HCT116 (cell line): ENCODE data around the gene FBXL7. TPM values are rescaled to one million over a fixed set of nuclear protein-coding genes. Genes with fewer than 3 reads are reported as not detected.

ENCODE experiments used
- ATAC-seq: fragments of 200-7000 bp; cut with Tn5 transposase; 2 replicates; pipeline ENCODE4 v1.9.1; 2020; ENCODE audit warnings: mild to moderate bottlenecking, moderate library complexity
- BruUV-seq: library from RNA; stranded (reverse); fragments of 400-500 nt; replicated peaks from 2 replicates; lab custom pipeline; 2021; lab: Mats Ljungman, UMichigan
- CTCF ChIA-PET: fragments of 300-600 bp; sonication (Branson Sonifier 250); formaldehyde crosslinking; loops from one replicate; lab custom pipeline; 2021; ENCODE audit warnings: antibody characterized with exemption; lab: Charles Lee
- POLR2A ChIA-PET: fragments of 300-600, 350-600 bp; sonication (Branson Sonifier 250); formaldehyde crosslinking; loops from one replicate; lab custom pipeline; 2021; ENCODE audit warnings: antibody characterized with exemption; lab: Charles Lee
- RAD21 ChIA-PET, 2 experiments: fragments of 300-600 bp; sonication (Branson Sonifier 250); formaldehyde crosslinking; loops; one replicate each; lab custom pipeline; 2023; ENCODE audit warnings: low total read pairs in 2 of 2; ENCODE audit not compliant: uncharacterized antibody in 2 of 2, unreplicated experiment in 2 of 2, low non-redundant PET in 1 of 2; lab: Charles Lee
- DNase-seq: peaks from one replicate; pipeline ENCODE4 v3.0.0-alpha.2; 2010; ENCODE audit warnings: low read depth, low spot score
- H2AFZ ChIP-seq: fragments of 200-600 bp; shearing (Covaris generic), sonication (generic); 2 replicates; pipeline ENCODE4 v1.6.1; 2017; ENCODE audit warnings: low read depth, mixed run types, mixed read lengths, antibody characterized with exemption, low read length; ENCODE audit not compliant: poor library complexity, severe bottlenecking
- H3K27ac ChIP-seq: 2 replicates; pipeline ENCODE4 v1.5.1; 2012; ENCODE audit warnings: low read depth, low read length
- H3K27me3 ChIP-seq: fragments of 200-600 bp; sonication (generic); 2 replicates; pipeline ENCODE4 v1.6.1; 2016; ENCODE audit warnings: mixed run types, low read length, mixed read lengths; ENCODE audit not compliant: insufficient read depth
- H3K36me3 ChIP-seq, 2 experiments: fragments of 200-500 bp in 1 of 2; fragments of 200-600 bp in 1 of 2; sonication (Bioruptor generic) in 1 of 2; sonication (generic) in 1 of 2; 2 replicates each; pipeline versions ENCODE4 v1.5.1 to v1.6.1; 2014 to 2016; ENCODE audit warnings: low read length in 2 of 2, inconsistent platforms in 1 of 2, mixed read lengths in 1 of 2, mixed run types in 1 of 2; ENCODE audit not compliant: insufficient read depth in 2 of 2, control insufficient read depth in 1 of 2
- H3K4me1 ChIP-seq, 2 experiments: fragments of 200-600 bp in 1 of 2; sonication (generic) in 1 of 2; 2 replicates each; pipeline versions ENCODE4 v1.5.1 to v1.6.1; 2012 to 2017; ENCODE audit warnings: low read length in 2 of 2, inconsistent platforms in 1 of 2, mild to moderate bottlenecking in 1 of 2, mixed read lengths in 1 of 2, mixed run types in 1 of 2, moderate library complexity in 1 of 2; ENCODE audit not compliant: insufficient read depth in 2 of 2, control insufficient read depth in 1 of 2
- H3K4me2 ChIP-seq: fragments of 200-600 bp; sonication (generic); 2 replicates; pipeline ENCODE4 v1.6.1; 2017; ENCODE audit warnings: mixed run types, low read length, mixed read lengths
- H3K4me3 ChIP-seq, 2 experiments: fragments of 200-600 bp in 1 of 2; sonication (generic) in 1 of 2; replicated peaks in 1 of 2; 2 replicates each; pipeline ENCODE4 v1.5.1; 2011 to 2016; ENCODE audit warnings: low read length in 2 of 2, control low read depth in 1 of 2, low read depth in 1 of 2, mild to moderate bottlenecking in 1 of 2, mixed read lengths in 1 of 2, mixed run types in 1 of 2
- H3K79me2 ChIP-seq: fragments of 200-600 bp; sonication (generic); 2 replicates; pipeline ENCODE4 v1.6.1; 2017; ENCODE audit warnings: mild to moderate bottlenecking, mixed run types, low read length, moderate library complexity, mixed read lengths; ENCODE audit not compliant: insufficient read depth
- H3K9ac ChIP-seq: fragments of 200-600 bp; sonication (generic); 2 replicates; pipeline ENCODE4 v1.6.1; 2016; ENCODE audit warnings: low read length, mixed read lengths
- H3K9me2 ChIP-seq: fragments of 200-600 bp; sonication (generic), shearing (Covaris generic); 2 replicates; pipeline ENCODE4 v1.6.1; 2017; ENCODE audit warnings: mixed run types, mild to moderate bottlenecking, moderate library complexity; ENCODE audit not compliant: insufficient read depth
- H3K9me3 ChIP-seq, 2 experiments: fragments of 200-500 bp in 1 of 2; fragments of 200-600 bp in 1 of 2; sonication (Bioruptor generic) in 1 of 2; sonication (generic) in 1 of 2; 2 replicates each; pipeline ENCODE4 v1.6.1; 2014 to 2017; ENCODE audit warnings: low read length in 2 of 2, mixed read lengths in 2 of 2, inconsistent platforms in 1 of 2, low read depth in 1 of 2, mild to moderate bottlenecking in 1 of 2, mixed run types in 1 of 2, moderate library complexity in 1 of 2; ENCODE audit not compliant: control insufficient read depth in 1 of 2, insufficient read depth in 1 of 2
- H4K20me1 ChIP-seq: fragments of 200-600 bp; sonication (generic), shearing (Covaris generic); 2 replicates; pipeline ENCODE4 v1.6.1; 2017; ENCODE audit warnings: mixed run types, mild to moderate bottlenecking, moderate library complexity; ENCODE audit not compliant: insufficient read depth
- CEBPB ChIP-seq: IDR thresholded peaks from 2 replicates; pipeline ENCODE4 v1.6.1; 2012; ENCODE audit warnings: low read depth
- EGR1 ChIP-seq: IDR thresholded peaks from 2 replicates; pipeline ENCODE4 v1.6.1; 2012; ENCODE audit warnings: low read depth
- EZH2phosphoT487 ChIP-seq: fragments of 200-600 bp; IDR thresholded peaks from 2 replicates; pipeline ENCODE4 v1.6.1; 2018; ENCODE audit warnings: antibody characterized with exemption, borderline replicate concordance
- FOSL1 ChIP-seq: IDR thresholded peaks from 2 replicates; pipeline ENCODE4 v1.6.1; 2012; ENCODE audit warnings: low read depth
- POLR2A ChIP-seq: IDR thresholded peaks from 2 replicates; pipeline ENCODE4 v1.7.0; 2011; ENCODE audit warnings: borderline replicate concordance; ENCODE audit not compliant: insufficient read depth, insufficient read length; ENCODE audit errors: extremely low read depth
- SRF ChIP-seq: IDR thresholded peaks from 2 replicates; pipeline ENCODE4 v1.6.1; 2012; ENCODE audit warnings: low read depth
- TCF7L2 ChIP-seq: IDR thresholded peaks from 2 replicates; pipeline ENCODE4 v1.7.0; 2011; ENCODE audit warnings: borderline replicate concordance, inconsistent platforms; ENCODE audit not compliant: insufficient read depth, insufficient read length; ENCODE audit errors: extremely low read depth
- intact Hi-C: fragments of 100-400 bp; cut with micrococcal nuclease; formaldehyde crosslinking; loops from 2 replicates; pipeline ENCODE4 v1.10.0; 2022
- total RNA-seq: library from RNA; stranded (reverse); gene quantifications from one replicate; pipeline ENCODE4 v1.2.1, GENCODE V29; 2021; ENCODE audit not compliant: unreplicated experiment
- TF ChIP-seq, protein P1 (sequence below): IDR thresholded peaks from 2 replicates; pipeline ENCODE4 v1.6.1; 2011; ENCODE audit warnings: mild to moderate bottlenecking, low read length, moderate library complexity; ENCODE audit not compliant: insufficient replicate concordance; ENCODE audit errors: extremely low read depth

FBXL7 gene
- total RNA-seq, 1 experiment from 2014 or later = 0.05 TPM

GRCh38 chr5:15957124-15957523, 457.1 kb downstream of the FBXL7 start:
- no peaks in the 10 kb centered on the region for H4K20me1 ChIP-seq
- POLR2A ChIA-PET = no interaction called here
- CTCF ChIA-PET = no interaction called here
- DNase-seq = no peak
- no peaks in the 10 kb centered on the region for H3K9me2 ChIP-seq
- no peak overlapping the region for H3K4me3 ChIP-seq
- TF ChIP-seq FOSL1 = no peak
- TF ChIP-seq CEBPB = no peak
- no peak for TF ChIP-seq POLR2A
- TF ChIP-seq TCF7L2 = no peak
- TF ChIP-seq SRF = no peak
- TF ChIP-seq EZH2phosphoT487 = no peak
- TF ChIP-seq EGR1 = no peak
- TF ChIP-seq, protein P1, sequence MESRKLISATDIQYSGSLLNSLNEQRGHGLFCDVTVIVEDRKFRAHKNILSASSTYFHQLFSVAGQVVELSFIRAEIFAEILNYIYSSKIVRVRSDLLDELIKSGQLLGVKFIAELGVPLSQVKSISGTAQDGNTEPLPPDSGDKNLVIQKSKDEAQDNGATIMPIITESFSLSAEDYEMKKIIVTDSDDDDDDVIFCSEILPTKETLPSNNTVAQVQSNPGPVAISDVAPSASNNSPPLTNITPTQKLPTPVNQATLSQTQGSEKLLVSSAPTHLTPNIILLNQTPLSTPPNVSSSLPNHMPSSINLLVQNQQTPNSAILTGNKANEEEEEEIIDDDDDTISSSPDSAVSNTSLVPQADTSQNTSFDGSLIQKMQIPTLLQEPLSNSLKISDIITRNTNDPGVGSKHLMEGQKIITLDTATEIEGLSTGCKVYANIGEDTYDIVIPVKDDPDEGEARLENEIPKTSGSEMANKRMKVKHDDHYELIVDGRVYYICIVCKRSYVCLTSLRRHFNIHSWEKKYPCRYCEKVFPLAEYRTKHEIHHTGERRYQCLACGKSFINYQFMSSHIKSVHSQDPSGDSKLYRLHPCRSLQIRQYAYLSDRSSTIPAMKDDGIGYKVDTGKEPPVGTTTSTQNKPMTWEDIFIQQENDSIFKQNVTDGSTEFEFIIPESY = no peak
- peaks cover 4 to 14% of the 10 kb centered on the region in 2 experiments; a peak in 2 of 4 replicates for H3K9me3 ChIP-seq
- H3K27me3 ChIP-seq = no peaks in the 10 kb centered on the region
- RAD21 ChIA-PET = no interaction called here
- no peak overlapping the region for H3K4me2 ChIP-seq
- BruUV-seq = no TSS peak
- H3K27ac ChIP-seq = no peak overlapping the region
- no peaks in the 10 kb centered on the region for H3K4me1 ChIP-seq
- no peaks in the 10 kb centered on the region for H3K79me2 ChIP-seq
- no peak overlapping the region for H2AFZ ChIP-seq
- no peak for ATAC-seq
- no peaks in the 10 kb centered on the region for H3K36me3 ChIP-seq
- H3K9ac ChIP-seq = no peak overlapping the region
- intact Hi-C loops = no loop called here
